H9 (cell line): ENCODE measurements around the gene NPAS1. TPM values are rescaled to one million over a fixed set of nuclear protein-coding genes. Genes with fewer than 3 reads are reported as not detected.

Experiments
- DNase-seq: peaks from one replicate; pipeline ENCODE4 v3.0.0-alpha.2; 2017
- H2AFZ ChIP-seq: one replicate; pipeline ENCODE4 v1.6.1; 2013; ENCODE audit warnings: mild to moderate bottlenecking, low read length, control low read depth, moderate library complexity
- H2AK5ac ChIP-seq: 2 replicates; pipeline ENCODE4 v1.6.1; 2013; ENCODE audit warnings: low read length, control low read depth, mixed read lengths; ENCODE audit not compliant: insufficient read length
- H2BK120ac ChIP-seq: one replicate; pipeline ENCODE4 v1.6.1; 2013; ENCODE audit warnings: low read depth, mild to moderate bottlenecking, low read length, control low read depth, inconsistent platforms; ENCODE audit not compliant: poor library complexity, severe bottlenecking
- H2BK12ac ChIP-seq: 2 replicates; pipeline ENCODE4 v1.6.1; 2013; ENCODE audit warnings: low read length, control low read depth, mixed read lengths, low read depth; ENCODE audit not compliant: insufficient read length
- H2BK15ac ChIP-seq: 2 replicates; pipeline ENCODE4 v1.6.1; 2013; ENCODE audit warnings: low read depth, low read length, control low read depth
- H2BK20ac ChIP-seq: one replicate; pipeline ENCODE4 v1.6.1; 2013; ENCODE audit warnings: low read depth, mild to moderate bottlenecking, low read length, control low read depth, inconsistent platforms; ENCODE audit not compliant: poor library complexity, severe bottlenecking
- H2BK5ac ChIP-seq: 2 replicates; pipeline ENCODE4 v1.6.1; 2013; ENCODE audit warnings: low read length, control low read depth, mixed read lengths; ENCODE audit not compliant: insufficient read length
- H3K14ac ChIP-seq: 2 replicates; pipeline ENCODE4 v1.6.1; 2013; ENCODE audit warnings: low read length, control low read depth; ENCODE audit not compliant: insufficient read depth
- H3K18ac ChIP-seq: 2 replicates; pipeline ENCODE4 v1.6.1; 2013; ENCODE audit warnings: low read depth, mild to moderate bottlenecking, mixed read lengths, low read length, control low read depth; ENCODE audit not compliant: insufficient read length
- H3K23ac ChIP-seq: 2 replicates; pipeline ENCODE4 v1.6.1; 2013; ENCODE audit warnings: low read length, control low read depth, mixed read lengths, low read depth; ENCODE audit not compliant: insufficient read length
- H3K23me2 ChIP-seq: 2 replicates; pipeline ENCODE4 v1.6.1; 2013; ENCODE audit warnings: low read depth, mild to moderate bottlenecking, mixed read lengths, low read length, control low read depth; ENCODE audit not compliant: insufficient read length, poor library complexity, severe bottlenecking
- H3K27ac ChIP-seq: 2 replicates; pipeline ENCODE4 v1.5.1; 2013; ENCODE audit warnings: low read length, control low read depth, mixed read lengths, low read depth; ENCODE audit not compliant: insufficient read length
- H3K27me3 ChIP-seq: 2 replicates; pipeline ENCODE4 v1.6.1; 2013; ENCODE audit warnings: low read length, control low read depth, inconsistent platforms; ENCODE audit not compliant: insufficient read depth
- H3K4ac ChIP-seq: 2 replicates; pipeline ENCODE4 v1.6.1; 2013; ENCODE audit warnings: low read depth, mild to moderate bottlenecking, control low read depth, inconsistent platforms, low read length, moderate library complexity
- H3K4me1 ChIP-seq: 2 replicates; pipeline ENCODE4 v1.6.1; 2013; ENCODE audit warnings: low read length, control low read depth, inconsistent platforms; ENCODE audit not compliant: insufficient read depth
- H3K4me2 ChIP-seq: 2 replicates; pipeline ENCODE4 v1.6.1; 2013; ENCODE audit warnings: low read length, control low read depth, mixed read lengths; ENCODE audit not compliant: insufficient read length, insufficient read depth
- H3K56ac ChIP-seq: 2 replicates; pipeline ENCODE4 v1.6.1; 2013; ENCODE audit warnings: low read depth, mild to moderate bottlenecking, mixed read lengths, low read length, control low read depth; ENCODE audit not compliant: insufficient read length
- H3K79me1 ChIP-seq: 2 replicates; pipeline ENCODE4 v1.6.1; 2013; ENCODE audit warnings: low read depth, mild to moderate bottlenecking, moderate library complexity, low read length, control low read depth, inconsistent platforms; ENCODE audit not compliant: insufficient read depth, poor library complexity, severe bottlenecking
- H3K79me2 ChIP-seq: 2 replicates; pipeline ENCODE4 v1.6.1; 2013; ENCODE audit warnings: low read length, control low read depth, inconsistent platforms; ENCODE audit not compliant: insufficient read depth
- H3K9ac ChIP-seq: 2 replicates; pipeline ENCODE4 v1.6.1; 2013; ENCODE audit warnings: low read length, control low read depth, mixed read lengths; ENCODE audit not compliant: insufficient read length; ENCODE audit errors: extremely low read depth
- H3K9me3 ChIP-seq: one replicate; pipeline ENCODE4 v1.6.1; 2013; ENCODE audit warnings: low read depth, low read length, inconsistent platforms; ENCODE audit not compliant: control insufficient read depth
- H3T11ph ChIP-seq: one replicate; pipeline ENCODE4 v1.6.1; 2013; ENCODE audit warnings: mild to moderate bottlenecking, low read length, control low read depth, inconsistent platforms
- H4K20me1 ChIP-seq: one replicate; pipeline ENCODE4 v1.6.1; 2013; ENCODE audit not compliant: control insufficient read depth, insufficient read length, insufficient read depth
- H4K5ac ChIP-seq: 2 replicates; pipeline ENCODE4 v1.6.1; 2013; ENCODE audit warnings: low read depth, mild to moderate bottlenecking, mixed read lengths, low read length, control low read depth; ENCODE audit not compliant: insufficient read length
- H4K8ac ChIP-seq: replicated peaks from 2 replicates; pipeline ENCODE4 v1.6.1; 2013; ENCODE audit warnings: low read length, control low read depth, mixed read lengths, low read depth; ENCODE audit not compliant: insufficient read length
- H4K91ac ChIP-seq: 2 replicates; pipeline ENCODE4 v1.6.1; 2013; ENCODE audit warnings: low read depth, mild to moderate bottlenecking, moderate library complexity, mixed read lengths, low read length, control low read depth; ENCODE audit not compliant: insufficient read length
- H3K27ac Mint-ChIP-seq, 3 experiments: 2 replicates in 2 of 3; 3 replicates in 1 of 3; pipeline ENCODE4 v1.8.0; 2020 to 2021; ENCODE audit warnings: mixed read lengths in 3 of 3, mild to moderate bottlenecking in 1 of 3, moderate library complexity in 1 of 3
- H3K27me3 Mint-ChIP-seq: 2 replicates; pipeline ENCODE4 v1.8.0; 2021; ENCODE audit warnings: low read depth, mild to moderate bottlenecking, moderate library complexity, mixed read lengths
- H3K36me3 Mint-ChIP-seq, 3 experiments: 2 replicates in 2 of 3; 3 replicates in 1 of 3; pipeline ENCODE4 v1.8.0; 2020 to 2021; ENCODE audit warnings: low read depth in 3 of 3, mixed read lengths in 3 of 3; ENCODE audit not compliant: insufficient read depth in 1 of 3
- H3K4me1 Mint-ChIP-seq, 2 experiments: 2 replicates each; pipeline ENCODE4 v1.8.0; 2020; ENCODE audit warnings: mixed read lengths in 2 of 2
- H3K4me3 Mint-ChIP-seq, 2 experiments: 2 replicates in 1 of 2; 3 replicates in 1 of 2; pipeline ENCODE4 v1.8.0; 2020 to 2021; ENCODE audit warnings: mild to moderate bottlenecking in 2 of 2, mixed read lengths in 2 of 2, moderate library complexity in 1 of 2
- H3K9me3 Mint-ChIP-seq, 2 experiments: 2 replicates in 1 of 2; 3 replicates in 1 of 2; pipeline ENCODE4 v1.8.0; 2020; ENCODE audit warnings: mild to moderate bottlenecking in 2 of 2, mixed read lengths in 2 of 2, moderate library complexity in 1 of 2
- WGBS: extraction: QIAGEN DNeasy Blood & Tissue Kit; methylation state at CpG from one replicate; pipeline ENCODE4 v1.1.7; 2013; ENCODE audit warnings: missing lambda C conversion rate, low lambda C conversion rate, mixed read lengths; ENCODE audit not compliant: insufficient read length; ENCODE audit errors: extremely low coverage; 5-methylcytosine and 5-hydroxymethylcytosine counted together
- total RNA-seq: library from RNA; stranded (reverse); gene quantifications from 2 replicates; pipeline ENCODE4 v1.2.1, GENCODE V29; 2021
- TF ChIP-seq, protein P1 (sequence below): fragments of 200-600 bp; sonication (generic); conservative IDR thresholded peaks from 3 replicates; pipeline ENCODE4 v1.8.0; 2021; ENCODE audit warnings: antibody characterized with exemption, mild to moderate bottlenecking

Gene NPAS1
- total RNA-seq, 1 experiment from 2014 or later, result 17.8 TPM

- Histone ChIP-seq H3K79me2 (no peaks in the 10 kb centered on the region), H3K4me2 (no peak overlapping the region), H2BK12ac (no peak overlapping the region), H3K9ac (no peak overlapping the region), H4K91ac (no peak overlapping the region), H2AFZ (no peak overlapping the region), H2BK20ac (no peak overlapping the region), H3K4ac (no peak overlapping the region), H3K4me1 (no peaks in the 10 kb centered on the region), H3K27ac (no peak overlapping the region), H3K23me2 (no peaks in the 10 kb centered on the region), H4K20me1 (no peaks in the 10 kb centered on the region), H3K14ac (no peak overlapping the region), H3K79me1 (no peaks in the 10 kb centered on the region), H2BK15ac (no peak overlapping the region), H3K56ac (no peak overlapping the region), H4K8ac (no peak overlapping the region), H3T11ph (no peak overlapping the region), H3K9me3 (no peaks in the 10 kb centered on the region), H2BK5ac (no peak overlapping the region), H2BK120ac (no peak overlapping the region), H3K23ac (no peak overlapping the region), H2AK5ac (no peak overlapping the region), H3K27me3 (no peaks in the 10 kb centered on the region), H3K18ac (no peak overlapping the region), H4K5ac (no peak overlapping the region)
- Mint-ChIP-seq H3K27me3 (no peaks in the 10 kb centered on the region; the same call in 1 of the 2 replicates), H3K9me3 (no peaks in the 10 kb centered on the region), H3K27ac (0 out of 7 replicates have a peak overlapping the region, but pooled peaks of 1 of the 3 experiments have one; percentile 22), H3K36me3 (peaks cover 46 to 61% (median 59%) of the 10 kb centered on the region in 3 experiments; a peak in 6 of 7 replicates), H3K4me3 (no peak overlapping the region), H3K4me1 (peaks cover 9% of the 10 kb centered on the region in 2 experiments)
- DNase-seq, result no peak
- TF ChIP-seq, protein P1, sequence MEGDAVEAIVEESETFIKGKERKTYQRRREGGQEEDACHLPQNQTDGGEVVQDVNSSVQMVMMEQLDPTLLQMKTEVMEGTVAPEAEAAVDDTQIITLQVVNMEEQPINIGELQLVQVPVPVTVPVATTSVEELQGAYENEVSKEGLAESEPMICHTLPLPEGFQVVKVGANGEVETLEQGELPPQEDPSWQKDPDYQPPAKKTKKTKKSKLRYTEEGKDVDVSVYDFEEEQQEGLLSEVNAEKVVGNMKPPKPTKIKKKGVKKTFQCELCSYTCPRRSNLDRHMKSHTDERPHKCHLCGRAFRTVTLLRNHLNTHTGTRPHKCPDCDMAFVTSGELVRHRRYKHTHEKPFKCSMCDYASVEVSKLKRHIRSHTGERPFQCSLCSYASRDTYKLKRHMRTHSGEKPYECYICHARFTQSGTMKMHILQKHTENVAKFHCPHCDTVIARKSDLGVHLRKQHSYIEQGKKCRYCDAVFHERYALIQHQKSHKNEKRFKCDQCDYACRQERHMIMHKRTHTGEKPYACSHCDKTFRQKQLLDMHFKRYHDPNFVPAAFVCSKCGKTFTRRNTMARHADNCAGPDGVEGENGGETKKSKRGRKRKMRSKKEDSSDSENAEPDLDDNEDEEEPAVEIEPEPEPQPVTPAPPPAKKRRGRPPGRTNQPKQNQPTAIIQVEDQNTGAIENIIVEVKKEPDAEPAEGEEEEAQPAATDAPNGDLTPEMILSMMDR, result no peak
- no CpG with 5 or more reads among the region's 7 CpGs for WGBS
Observed at GRCh38 chr19:46995492-46995891, 24.1 kb upstream of the NPAS1 start.
